Karpas-422 (cell line): Measurements from ENCODE around the gene CGRRF1. TPM values are rescaled to one million over a fixed set of nuclear protein-coding genes. Genes with fewer than 3 reads are reported as not detected.

Source experiments
- DNase-seq: peaks from one replicate; pipeline ENCODE4 v3.0.0-alpha.2; 2015
- H2AFZ ChIP-seq: fragments of 200-600 bp; sonication (generic); 2 replicates; pipeline ENCODE4 v1.6.1; 2014; ENCODE audit warnings: antibody characterized with exemption, low read length, mixed read lengths
- H3K27ac ChIP-seq: fragments of 200-600 bp; sonication (generic); 2 replicates; pipeline ENCODE4 v1.5.1; 2014; ENCODE audit warnings: mild to moderate bottlenecking, low read length, moderate library complexity
- H3K27me3 ChIP-seq: fragments of 200-600 bp; sonication (generic); 2 replicates; pipeline ENCODE4 v1.6.1; 2014; ENCODE audit warnings: low read length, mixed read lengths
- H3K36me3 ChIP-seq: fragments of 200-600 bp; sonication (generic); 2 replicates; pipeline ENCODE4 v1.6.1; 2014; ENCODE audit warnings: low read length, mixed read lengths; ENCODE audit not compliant: insufficient read depth
- H3K4me1 ChIP-seq: fragments of 200-600 bp; sonication (generic); 2 replicates; pipeline ENCODE4 v1.6.1; 2014; ENCODE audit warnings: mild to moderate bottlenecking, low read length, mixed read lengths
- H3K4me2 ChIP-seq: fragments of 200-600 bp; sonication (generic); 2 replicates; pipeline ENCODE4 v1.6.1; 2014; ENCODE audit warnings: low read length, low read depth, mild to moderate bottlenecking; ENCODE audit not compliant: poor library complexity, severe bottlenecking
- H3K4me3 ChIP-seq: fragments of 200-600 bp; sonication (generic); 2 replicates; pipeline ENCODE4 v1.5.1; 2014; ENCODE audit warnings: mild to moderate bottlenecking, antibody characterized with exemption, low read length, mixed read lengths
- H3K79me2 ChIP-seq: fragments of 200-600 bp; sonication (generic); 2 replicates; pipeline ENCODE4 v1.6.1; 2014; ENCODE audit warnings: mild to moderate bottlenecking, low read length, mixed read lengths
- H3K9ac ChIP-seq: fragments of 200-600 bp; sonication (generic); 2 replicates; pipeline ENCODE4 v1.6.0; 2014; ENCODE audit warnings: low read length
- H3K9me2 ChIP-seq: fragments of 200-600 bp; sonication (generic), shearing (Covaris generic); replicated peaks from 2 replicates; pipeline ENCODE4 v1.6.0; 2014; ENCODE audit warnings: mild to moderate bottlenecking, low read length, moderate library complexity; ENCODE audit not compliant: insufficient read depth
- H3K9me3 ChIP-seq: fragments of 300-700, 200-600 bp; sonication (generic); 2 replicates; pipeline ENCODE4 v1.6.1; 2014; ENCODE audit warnings: low read length, mixed read lengths
- H4K20me1 ChIP-seq: fragments of 200-600 bp; sonication (generic); 2 replicates; pipeline ENCODE4 v1.6.1; 2014; ENCODE audit warnings: mild to moderate bottlenecking, antibody characterized with exemption, low read length, low read depth; ENCODE audit not compliant: insufficient read depth
- total RNA-seq: library from RNA; depleted of rRNA; stranded (reverse); fragments of >200 nt; shearing (Covaris generic); gene quantifications from 2 replicates; pipeline ENCODE4 v1.2.3, GENCODE V29; 2014; ENCODE audit warnings: low replicate concordance

CGRRF1 gene
- total RNA-seq, 1 experiment from 2014 or later = 25.9 TPM

GRCh38 chr14:54475187-54475899 is 34.4 kb upstream of the CGRRF1 start:
- Histone ChIP-seq H3K27ac (no peak overlapping the region), H3K9me3 (no peaks in the 10 kb centered on the region), H3K9me2 (no peaks in the 10 kb centered on the region), H3K4me3 (no peak overlapping the region), H4K20me1 (no peaks in the 10 kb centered on the region), H3K79me2 (0 out of 2 replicates have a peak, but pooled peaks cover 6% of the 10 kb centered on the region), H3K27me3 (no peaks in the 10 kb centered on the region), H3K4me2 (no peak overlapping the region), H2AFZ (no peak overlapping the region), H3K4me1 (peaks cover 5% of the 10 kb centered on the region), H3K9ac (no peak overlapping the region), H3K36me3 (peaks cover 50% of the 10 kb centered on the region)
- no peak for DNase-seq

- Histone ChIP-seq H2AFZ (no peak overlapping the region), H4K20me1 (no peaks in the 10 kb centered on the region), H3K27ac (no peak overlapping the region), H3K9me3 (no peaks in the 10 kb centered on the region), H3K27me3 (no peaks in the 10 kb centered on the region), H3K36me3 (peaks cover 54% of the 10 kb centered on the region), H3K9ac (no peak overlapping the region), H3K4me3 (no peak overlapping the region), H3K9me2 (no peaks in the 10 kb centered on the region), H3K79me2 (peaks cover 10% of the 10 kb centered on the region), H3K4me2 (no peak overlapping the region), H3K4me1 (peaks cover 11% of the 10 kb centered on the region)
- DNase-seq = no peak
Observed at GRCh38 chr14:54475911-54476310, 33.8 kb upstream of the CGRRF1 start.

- Histone ChIP-seq H3K27me3 (no peaks in the 10 kb centered on the region), H3K36me3 (peaks cover 80% of the 10 kb centered on the region), H2AFZ (no peak overlapping the region), H3K79me2 (peaks cover 37% of the 10 kb centered on the region), H3K4me2 (no peak overlapping the region), H3K9me3 (no peaks in the 10 kb centered on the region), H3K27ac (no peak overlapping the region), H3K4me1 (peaks cover 39% of the 10 kb centered on the region), H3K9me2 (no peaks in the 10 kb centered on the region), H4K20me1 (0 out of 2 replicates have a peak, but pooled peaks cover 4% of the 10 kb centered on the region), H3K9ac (no peak overlapping the region), H3K4me3 (no peak overlapping the region)
- DNase-seq = no peak
Observed at GRCh38 chr14:54478636-54479215, 31.0 kb upstream of the CGRRF1 start.

GRCh38 chr14:54480830-54481562 is 28.7 kb upstream of the CGRRF1 start:
- Histone ChIP-seq H3K9me3 (no peaks in the 10 kb centered on the region), H4K20me1 (peaks cover 4% of the 10 kb centered on the region; the same call in 1 of the 2 replicates), H3K4me3 (no peak overlapping the region), H3K27me3 (no peaks in the 10 kb centered on the region), H3K4me2 (peak overlapping the region; percentile 20), H3K79me2 (peaks cover 59% of the 10 kb centered on the region), H3K4me1 (peaks cover 59% of the 10 kb centered on the region), H3K9me2 (no peaks in the 10 kb centered on the region), H3K9ac (no peak overlapping the region), H2AFZ (no peak overlapping the region), H3K27ac (peak overlapping the region; percentile 17; the same call in 1 of the 2 replicates), H3K36me3 (peaks cover 64% of the 10 kb centered on the region)
- no peak for DNase-seq

- Histone ChIP-seq H3K79me2 (peaks cover 66% of the 10 kb centered on the region), H3K4me3 (no peak overlapping the region), H3K4me2 (peak overlapping the region; percentile 72), H2AFZ (no peak overlapping the region), H3K27ac (peak overlapping the region; percentile 78; the same call in 1 of the 2 replicates), H3K9ac (no peak overlapping the region), H4K20me1 (peaks cover 4% of the 10 kb centered on the region; the same call in 1 of the 2 replicates), H3K4me1 (peaks cover 66% of the 10 kb centered on the region), H3K36me3 (peaks cover 57% of the 10 kb centered on the region), H3K9me3 (no peaks in the 10 kb centered on the region), H3K9me2 (no peaks in the 10 kb centered on the region), H3K27me3 (no peaks in the 10 kb centered on the region)
- no peak for DNase-seq
Observed at GRCh38 chr14:54481695-54482094, 28.0 kb upstream of the CGRRF1 start.

GRCh38 chr14:54483073-54483745 is 26.5 kb upstream of the CGRRF1 start:
- Histone ChIP-seq H4K20me1 (peaks cover 4% of the 10 kb centered on the region; the same call in 1 of the 2 replicates), H3K79me2 (peaks cover 81% of the 10 kb centered on the region), H2AFZ (no peak overlapping the region), H3K4me3 (peak overlapping the region; percentile 46), H3K4me1 (peaks cover 79% of the 10 kb centered on the region), H3K27me3 (no peaks in the 10 kb centered on the region), H3K9ac (peak overlapping the region; percentile 34), H3K9me3 (no peaks in the 10 kb centered on the region), H3K36me3 (peaks cover 45% of the 10 kb centered on the region), H3K27ac (peak overlapping the region; percentile 78), H3K4me2 (peak overlapping the region; percentile 72), H3K9me2 (no peaks in the 10 kb centered on the region)
- peak; percentile 79 for DNase-seq

GRCh38 chr14:54483846-54484245 is 25.9 kb upstream of the CGRRF1 start:
- H3K27ac ChIP-seq = peak overlapping the region; percentile 78
- H3K9me2 ChIP-seq = no peaks in the 10 kb centered on the region
- H4K20me1 ChIP-seq = peaks cover 4% of the 10 kb centered on the region; the same call in 1 of the 2 replicates
- peaks cover 85% of the 10 kb centered on the region for H3K79me2 ChIP-seq
- peaks cover 79% of the 10 kb centered on the region for H3K4me1 ChIP-seq
- H3K9ac ChIP-seq = peak overlapping the region; percentile 34
- peak overlapping the region; percentile 72 for H3K4me2 ChIP-seq
- peak overlapping the region; percentile 46 for H3K4me3 ChIP-seq
- no peak overlapping the region for H2AFZ ChIP-seq
- peaks cover 39% of the 10 kb centered on the region for H3K36me3 ChIP-seq
- no peaks in the 10 kb centered on the region for H3K27me3 ChIP-seq
- no peak for DNase-seq
- H3K9me3 ChIP-seq = no peaks in the 10 kb centered on the region
